ENCODE measurements around the gene ARHGAP24.

The ARHGAP24 gene

GRCh38 chr4:85577307-85577706 is 102.4 kb downstream of the ARHGAP24 start:
- no peak for DNase-seq (ENCODE audit: low read depth in 1 of 2, low spot score in 1 of 2)

DNA sequence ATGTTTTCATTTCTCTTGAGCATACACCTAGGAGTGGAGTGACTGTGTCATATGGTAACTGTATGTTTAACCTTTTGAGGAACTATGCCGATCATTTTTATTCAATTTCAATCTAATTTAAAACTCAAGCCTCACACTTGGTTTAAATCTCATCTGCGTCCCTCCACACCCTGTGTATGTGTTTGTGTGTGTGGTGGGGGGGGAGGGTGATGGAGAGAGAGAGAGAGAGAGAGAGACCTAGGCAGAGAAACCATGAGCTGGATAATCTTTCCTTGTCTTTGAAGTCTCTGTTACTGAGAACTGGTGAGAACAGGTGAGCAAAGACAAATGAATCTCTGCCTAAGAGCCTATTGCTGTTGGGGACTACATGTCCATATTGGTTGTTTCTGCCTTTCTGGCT is 105.0 kb downstream of the ARHGAP24 start:
- DNase-seq (ENCODE audit: low read depth in 1 of 2, low spot score in 1 of 2): no peak

DNA sequence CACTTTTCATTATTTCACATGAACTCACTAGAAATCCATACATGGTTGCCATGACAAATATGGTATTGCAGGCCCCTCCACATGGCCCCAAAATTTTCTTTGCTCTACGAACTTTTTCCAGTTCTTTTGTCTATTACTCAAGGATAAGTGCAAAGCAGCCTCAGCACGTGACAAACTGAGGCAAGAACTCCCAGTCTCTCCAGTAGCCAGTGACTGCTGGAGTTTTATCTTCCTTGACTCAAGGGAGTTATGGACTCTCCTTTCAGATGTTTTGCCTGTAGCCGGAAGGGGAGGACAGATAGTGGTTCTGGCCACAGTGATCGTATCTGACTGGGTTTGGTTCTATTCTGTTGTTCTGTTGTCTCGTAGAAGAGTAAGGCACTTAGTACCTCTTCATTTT is 105.5 kb downstream of the ARHGAP24 start:
- DNase-seq (ENCODE audit: low read depth in 1 of 2, low spot score in 1 of 2): no peak

DNA sequence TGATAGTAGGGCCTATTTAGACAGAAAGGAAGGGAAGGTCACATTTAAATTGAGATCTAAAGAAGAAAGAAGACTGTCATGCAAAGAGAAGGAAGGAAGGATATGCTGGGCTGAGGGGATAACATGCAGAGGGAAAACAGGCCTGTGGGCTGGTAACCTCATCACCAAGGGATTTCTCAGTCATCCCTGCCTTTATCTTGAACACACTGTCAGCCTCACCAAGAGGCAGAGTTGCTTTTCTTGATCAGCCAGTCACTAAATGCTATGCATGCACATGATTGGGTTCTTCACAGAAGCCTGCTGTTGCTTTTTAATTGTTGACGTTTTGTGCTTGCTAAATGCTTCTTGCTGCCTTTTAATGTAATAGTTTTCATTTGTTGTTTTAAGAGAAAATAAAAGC is 113.0 kb downstream of the ARHGAP24 start:
- no peak for DNase-seq (ENCODE audit: low read depth in 1 of 2, low spot score in 1 of 2)

GRCh38 chr4:85591406-85592098 is 116.6 kb downstream of the ARHGAP24 start:
- DNase-seq (ENCODE audit: low read depth in 1 of 2, low spot score in 1 of 2): no peak

- no peak for DNase-seq (ENCODE audit: low read depth in 1 of 2, low spot score in 1 of 2)
Observed at GRCh38 chr4:85595098-85595775, 120.3 kb downstream of the ARHGAP24 start.

GRCh38 chr4:85595796-85596559 is 121.0 kb downstream of the ARHGAP24 start:
- no peak for DNase-seq (ENCODE audit: low read depth in 1 of 2, low spot score in 1 of 2)

DNA sequence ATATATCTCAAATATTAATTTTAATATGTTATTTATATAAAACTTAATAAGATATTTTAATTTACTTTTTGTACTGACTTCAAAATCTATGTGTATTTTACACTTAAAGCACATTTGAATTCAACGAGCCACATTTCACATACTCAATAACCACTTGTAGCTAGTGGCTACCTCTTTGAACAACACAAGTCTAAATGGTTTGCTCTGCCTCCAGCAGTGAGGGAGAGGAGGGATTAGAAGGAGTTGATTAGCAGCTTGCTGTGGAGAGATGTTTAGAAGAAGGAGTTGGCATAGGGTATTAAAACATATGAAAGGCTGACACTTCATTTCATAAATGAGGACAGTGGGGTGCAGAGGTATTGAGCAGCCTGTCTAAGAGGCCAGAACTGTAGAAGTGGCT is 124.0 kb downstream of the ARHGAP24 start:
- DNase-seq (ENCODE audit: low read depth in 1 of 2, low spot score in 1 of 2): no peak

- no peak for DNase-seq (ENCODE audit: low read depth in 1 of 2, low spot score in 1 of 2)
Observed at GRCh38 chr4:85600501-85600900, 125.6 kb downstream of the ARHGAP24 start.

- no peak for DNase-seq (ENCODE audit: low read depth in 1 of 2, low spot score in 1 of 2)
Observed at GRCh38 chr4:85603437-85604336, 128.7 kb downstream of the ARHGAP24 start.

DNA sequence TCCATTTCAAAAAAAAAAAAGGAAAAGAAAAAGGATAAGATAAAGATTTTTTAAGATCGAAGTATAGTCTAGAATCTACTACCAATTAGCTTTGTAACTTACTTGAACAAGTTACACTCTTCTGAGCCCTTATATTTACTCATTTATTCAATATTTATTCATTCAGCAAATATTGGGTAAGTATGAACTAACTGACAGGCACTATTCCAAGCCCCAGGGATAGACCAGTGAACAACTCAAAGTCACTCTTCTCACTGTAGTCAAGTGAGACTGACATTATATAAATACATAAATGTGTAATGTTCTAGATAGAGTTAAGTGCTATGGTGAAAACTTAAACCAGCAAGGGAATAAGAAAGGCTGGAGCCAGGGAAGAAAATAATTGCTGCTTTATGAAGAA is 131.6 kb downstream of the ARHGAP24 start:
- no peak for DNase-seq (ENCODE audit: low read depth in 1 of 2, low spot score in 1 of 2)

- DNase-seq (ENCODE audit: low read depth in 1 of 2, low spot score in 1 of 2): no peak
Observed at GRCh38 chr4:85607624-85608023, 132.7 kb downstream of the ARHGAP24 start.

DNA sequence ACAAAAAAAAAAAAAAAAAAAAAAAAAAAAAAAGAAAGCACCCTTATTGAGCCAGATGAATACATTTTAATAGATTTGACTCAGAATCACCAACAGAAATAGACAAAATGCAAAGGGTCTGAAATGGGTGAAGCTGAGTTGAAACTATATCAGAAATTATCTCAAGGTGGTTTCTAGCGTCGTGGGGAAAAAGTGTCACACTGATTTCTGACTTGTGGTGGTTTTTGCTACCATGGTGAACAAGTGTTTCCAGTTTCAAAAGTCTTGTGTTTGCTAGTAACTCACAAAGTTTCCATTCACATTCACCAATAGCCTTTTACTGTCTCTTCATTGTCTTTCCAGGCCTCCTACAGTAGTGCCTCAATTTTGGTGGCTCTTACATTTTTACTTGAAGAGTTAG is 135.5 kb downstream of the ARHGAP24 start:
- no peak for DNase-seq (ENCODE audit: low read depth in 1 of 2, low spot score in 1 of 2)

GRCh38 chr4:85611661-85612060 is 136.7 kb downstream of the ARHGAP24 start:
- DNase-seq (ENCODE audit: low read depth in 1 of 2, low spot score in 1 of 2): no peak

DNA sequence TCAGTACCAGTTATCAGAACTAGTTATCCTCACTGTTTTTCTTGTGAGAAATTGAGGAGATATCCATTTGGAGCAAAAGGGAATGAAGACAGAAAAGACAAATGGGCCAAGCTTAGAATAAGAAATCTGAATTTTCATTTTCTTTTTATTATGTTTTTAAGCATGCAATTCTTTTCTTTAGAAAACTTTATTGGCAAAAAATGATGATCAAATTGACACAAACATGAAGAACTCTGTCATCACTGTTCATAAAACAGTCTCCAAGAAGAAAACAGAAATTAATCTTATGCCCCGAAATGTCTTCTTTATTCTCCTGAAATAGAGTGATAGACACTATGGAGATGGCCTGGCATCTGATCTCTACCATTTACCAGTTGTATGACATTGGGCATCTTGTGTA is 139.0 kb downstream of the ARHGAP24 start:
- DNase-seq (ENCODE audit: low read depth in 1 of 2, low spot score in 1 of 2): no peak

GRCh38 chr4:85615952-85616351 is 141.0 kb downstream of the ARHGAP24 start:
- DNase-seq (ENCODE audit: low read depth in 1 of 2, low spot score in 1 of 2): no peak

GRCh38 chr4:85617202-85617601 is 142.3 kb downstream of the ARHGAP24 start:
- no peak for DNase-seq (ENCODE audit: low read depth in 1 of 2, low spot score in 1 of 2)

GRCh38 chr4:85632981-85633380 is 158.0 kb downstream of the ARHGAP24 start:
- DNase-seq (ENCODE audit: low read depth in 1 of 2, low spot score in 1 of 2): no peak

- DNase-seq (ENCODE audit: low read depth in 1 of 2, low spot score in 1 of 2): no peak
Observed at GRCh38 chr4:85637778-85638177, 162.8 kb downstream of the ARHGAP24 start.

GRCh38 chr4:85639946-85640345 is 165.0 kb downstream of the ARHGAP24 start:
- no peak for DNase-seq (ENCODE audit: low read depth in 1 of 2, low spot score in 1 of 2)
